Measurements from ENCODE around the gene ARAP2. TPM values are rescaled to one million over a fixed set of nuclear protein-coding genes. Genes with fewer than 3 reads are reported as not detected.

The ARAP2 gene
- total and polyA plus RNA-seq, 2 donors (not counting 3 experiments of a cell fraction or from before 2014, with no cell fraction given), result not detected

DNA sequence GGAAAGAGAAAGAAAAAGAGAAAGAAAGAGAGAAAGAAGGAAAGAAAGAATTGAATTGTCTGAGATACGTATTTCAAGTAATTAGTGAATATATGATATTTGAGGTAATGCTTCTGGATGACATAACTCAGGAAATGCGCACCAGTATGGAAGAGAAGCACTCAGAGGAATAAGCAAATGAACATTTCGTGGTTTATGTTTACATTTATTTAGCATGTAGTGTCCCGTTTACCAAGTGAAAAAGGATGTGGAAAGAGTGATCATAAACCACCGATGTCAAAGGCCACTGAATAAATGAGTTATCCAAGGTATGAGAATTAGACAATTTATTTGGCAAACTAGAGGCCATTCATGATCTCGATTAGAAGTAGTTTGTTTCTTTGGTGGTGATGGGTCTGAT is 200.4 kb downstream of the ARAP2 start:
- TF ChIP-seq FOS (IDR thresholded peaks at IDR 0.05; ENCODE audit: borderline replicate concordance, insufficient read depth, low read length), result no peak
- TF ChIP-seq, protein P1, sequence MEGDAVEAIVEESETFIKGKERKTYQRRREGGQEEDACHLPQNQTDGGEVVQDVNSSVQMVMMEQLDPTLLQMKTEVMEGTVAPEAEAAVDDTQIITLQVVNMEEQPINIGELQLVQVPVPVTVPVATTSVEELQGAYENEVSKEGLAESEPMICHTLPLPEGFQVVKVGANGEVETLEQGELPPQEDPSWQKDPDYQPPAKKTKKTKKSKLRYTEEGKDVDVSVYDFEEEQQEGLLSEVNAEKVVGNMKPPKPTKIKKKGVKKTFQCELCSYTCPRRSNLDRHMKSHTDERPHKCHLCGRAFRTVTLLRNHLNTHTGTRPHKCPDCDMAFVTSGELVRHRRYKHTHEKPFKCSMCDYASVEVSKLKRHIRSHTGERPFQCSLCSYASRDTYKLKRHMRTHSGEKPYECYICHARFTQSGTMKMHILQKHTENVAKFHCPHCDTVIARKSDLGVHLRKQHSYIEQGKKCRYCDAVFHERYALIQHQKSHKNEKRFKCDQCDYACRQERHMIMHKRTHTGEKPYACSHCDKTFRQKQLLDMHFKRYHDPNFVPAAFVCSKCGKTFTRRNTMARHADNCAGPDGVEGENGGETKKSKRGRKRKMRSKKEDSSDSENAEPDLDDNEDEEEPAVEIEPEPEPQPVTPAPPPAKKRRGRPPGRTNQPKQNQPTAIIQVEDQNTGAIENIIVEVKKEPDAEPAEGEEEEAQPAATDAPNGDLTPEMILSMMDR (IDR thresholded peaks at IDR 0.05; ENCODE audit: extremely low read depth in 1 of 2, insufficient read depth in 1 of 2, low read depth in 1 of 2, low read length in 2 of 2), result no peak
- TF ChIP-seq, protein P2, sequence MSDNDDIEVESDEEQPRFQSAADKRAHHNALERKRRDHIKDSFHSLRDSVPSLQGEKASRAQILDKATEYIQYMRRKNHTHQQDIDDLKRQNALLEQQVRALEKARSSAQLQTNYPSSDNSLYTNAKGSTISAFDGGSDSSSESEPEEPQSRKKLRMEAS (IDR thresholded peaks at IDR 0.05; ENCODE audit: insufficient read depth, insufficient read length), result no peak
- TF ChIP-seq EZH2 (IDR thresholded peaks at IDR 0.05; ENCODE audit: borderline replicate concordance, low read depth, low read length, severe bottlenecking), result no peak
- TF ChIP-seq POLR2A (IDR thresholded peaks at IDR 0.05; ENCODE audit: low read depth, low read length), result no peak
- TF ChIP-seq MYC (IDR thresholded peaks at IDR 0.05; ENCODE audit: low read depth, low read length), result no peak
- no peak for TF ChIP-seq POLR2AphosphoS5 (IDR thresholded peaks at IDR 0.05; ENCODE audit: insufficient read depth, low read depth, low read length)
- no peak for TF ChIP-seq GATA2 (IDR thresholded peaks at IDR 0.05; ENCODE audit: insufficient read depth, insufficient read length, low read depth, low read length)
- TF ChIP-seq JUN (IDR thresholded peaks at IDR 0.05; ENCODE audit: borderline replicate concordance, insufficient read depth, insufficient read length, low read depth), result no peak
- Histone ChIP-seq H3K36me3 (ENCODE audit: control insufficient read depth in 2 of 2, extremely low read depth in 1 of 2, insufficient read depth in 2 of 2, low read length in 2 of 2) (no peaks in the 10 kb centered on the region), H3K27ac (ENCODE audit: insufficient read depth, low read depth, low read length) (no peak overlapping the region), H2AFZ (ENCODE audit: low read depth, low read length) (no peak overlapping the region), H3K27me3 (ENCODE audit: control insufficient read depth in 2 of 2, insufficient read depth in 2 of 2, low read length in 2 of 2) (no peaks in the 10 kb centered on the region), H3K9me1 (replicated peaks; ENCODE audit: control insufficient read depth, extremely low read depth, insufficient read depth, low read length) (no peaks in the 10 kb centered on the region), H3K9ac (replicated peaks; ENCODE audit: extremely low read depth, insufficient read depth, low read length) (no peak overlapping the region), H4K20me1 (replicated peaks; ENCODE audit: control insufficient read depth, extremely low read depth, insufficient read depth, low read length) (no peaks in the 10 kb centered on the region), H3K9me3 (replicated peaks; ENCODE audit: control insufficient read depth, insufficient read depth, low read length) (no peaks in the 10 kb centered on the region), H3K4me1 (ENCODE audit: control insufficient read depth, extremely low read depth, insufficient read depth, low read length) (no peaks in the 10 kb centered on the region), H3K4me3 (replicated peaks in 1 of 3; ENCODE audit: insufficient read depth in 1 of 3, low read depth in 1 of 3, low read length in 3 of 3) (no peak overlapping the region), H3K79me2 (ENCODE audit: control insufficient read depth, insufficient read depth, low read length) (no peaks in the 10 kb centered on the region), H3K4me2 (ENCODE audit: insufficient read depth, low read length) (no peak overlapping the region)
- FAIRE-seq (no peak), DNase-seq (ENCODE audit: low read depth, low spot score) (no peak)
- CTCF ChIA-PET, result no interaction called here
- intact Hi-C loops (cut with micrococcal nuclease) (no loop called here), dilution Hi-C loops (cut with MboI; ENCODE audit: extremely low pct_ligation_motif_present, low sequenced_read_pairs) (no loop called here)
- BruUV-seq (replicated peaks), result no TSS peak
- POLR2A ChIA-PET, result no interaction called here

All from endothelial cell of umbilical vein (primary cell).